HCT116 (cell line): ENCODE measurements around the gene CAPN13. TPM values are rescaled to one million over a fixed set of nuclear protein-coding genes. Genes with fewer than 3 reads are reported as not detected.

ENCODE experiments used
- ATAC-seq: fragments of 200-7000 bp; cut with Tn5 transposase; 2 replicates; pipeline ENCODE4 v1.9.1; 2020; ENCODE audit warnings: mild to moderate bottlenecking, moderate library complexity
- Bru-seq: library from RNA; stranded (reverse); fragments of 400-500 nt; gene quantifications from one replicate; lab custom pipeline; 2021; lab: Mats Ljungman, UMichigan
- BruChase-seq, 2 experiments: library from RNA; stranded (reverse); fragments of 400-500 nt; gene quantifications; one replicate each; lab custom pipeline; 2021; lab: Mats Ljungman, UMichigan
- BruUV-seq: library from RNA; stranded (reverse); fragments of 400-500 nt; replicated peaks from 2 replicates; lab custom pipeline; 2021; lab: Mats Ljungman, UMichigan
- CTCF ChIA-PET: fragments of 300-600 bp; sonication (Branson Sonifier 250); formaldehyde crosslinking; loops from one replicate; lab custom pipeline; 2021; ENCODE audit warnings: antibody characterized with exemption; lab: Charles Lee
- POLR2A ChIA-PET: fragments of 300-600, 350-600 bp; sonication (Branson Sonifier 250); formaldehyde crosslinking; loops from one replicate; lab custom pipeline; 2021; ENCODE audit warnings: antibody characterized with exemption; lab: Charles Lee
- RAD21 ChIA-PET, 2 experiments: fragments of 300-600 bp; sonication (Branson Sonifier 250); formaldehyde crosslinking; loops; one replicate each; lab custom pipeline; 2023; ENCODE audit warnings: low total read pairs in 2 of 2; ENCODE audit not compliant: uncharacterized antibody in 2 of 2, unreplicated experiment in 2 of 2, low non-redundant PET in 1 of 2; lab: Charles Lee
- DNase-seq: peaks from one replicate; pipeline ENCODE4 v3.0.0-alpha.2; 2010; ENCODE audit warnings: low read depth, low spot score
- H2AFZ ChIP-seq: fragments of 200-600 bp; shearing (Covaris generic), sonication (generic); 2 replicates; pipeline ENCODE4 v1.6.1; 2017; ENCODE audit warnings: low read depth, mixed run types, mixed read lengths, antibody characterized with exemption, low read length; ENCODE audit not compliant: poor library complexity, severe bottlenecking
- H3K27ac ChIP-seq: 2 replicates; pipeline ENCODE4 v1.5.1; 2012; ENCODE audit warnings: low read depth, low read length
- H3K27me3 ChIP-seq: fragments of 200-600 bp; sonication (generic); 2 replicates; pipeline ENCODE4 v1.6.1; 2016; ENCODE audit warnings: mixed run types, low read length, mixed read lengths; ENCODE audit not compliant: insufficient read depth
- H3K36me3 ChIP-seq, 2 experiments: fragments of 200-500 bp in 1 of 2; fragments of 200-600 bp in 1 of 2; sonication (Bioruptor generic) in 1 of 2; sonication (generic) in 1 of 2; 2 replicates each; pipeline versions ENCODE4 v1.5.1 to v1.6.1; 2014 to 2016; ENCODE audit warnings: low read length in 2 of 2, inconsistent platforms in 1 of 2, mixed read lengths in 1 of 2, mixed run types in 1 of 2; ENCODE audit not compliant: insufficient read depth in 2 of 2, control insufficient read depth in 1 of 2
- H3K4me1 ChIP-seq, 2 experiments: fragments of 200-600 bp in 1 of 2; sonication (generic) in 1 of 2; 2 replicates each; pipeline versions ENCODE4 v1.5.1 to v1.6.1; 2012 to 2017; ENCODE audit warnings: low read length in 2 of 2, inconsistent platforms in 1 of 2, mild to moderate bottlenecking in 1 of 2, mixed read lengths in 1 of 2, mixed run types in 1 of 2, moderate library complexity in 1 of 2; ENCODE audit not compliant: insufficient read depth in 2 of 2, control insufficient read depth in 1 of 2
- H3K4me2 ChIP-seq: fragments of 200-600 bp; sonication (generic); 2 replicates; pipeline ENCODE4 v1.6.1; 2017; ENCODE audit warnings: mixed run types, low read length, mixed read lengths
- H3K4me3 ChIP-seq, 2 experiments: fragments of 200-600 bp in 1 of 2; sonication (generic) in 1 of 2; replicated peaks in 1 of 2; 2 replicates each; pipeline ENCODE4 v1.5.1; 2011 to 2016; ENCODE audit warnings: low read length in 2 of 2, control low read depth in 1 of 2, low read depth in 1 of 2, mild to moderate bottlenecking in 1 of 2, mixed read lengths in 1 of 2, mixed run types in 1 of 2
- H3K79me2 ChIP-seq: fragments of 200-600 bp; sonication (generic); 2 replicates; pipeline ENCODE4 v1.6.1; 2017; ENCODE audit warnings: mild to moderate bottlenecking, mixed run types, low read length, moderate library complexity, mixed read lengths; ENCODE audit not compliant: insufficient read depth
- H3K9ac ChIP-seq: fragments of 200-600 bp; sonication (generic); 2 replicates; pipeline ENCODE4 v1.6.1; 2016; ENCODE audit warnings: low read length, mixed read lengths
- H3K9me2 ChIP-seq: fragments of 200-600 bp; sonication (generic), shearing (Covaris generic); 2 replicates; pipeline ENCODE4 v1.6.1; 2017; ENCODE audit warnings: mixed run types, mild to moderate bottlenecking, moderate library complexity; ENCODE audit not compliant: insufficient read depth
- H3K9me3 ChIP-seq, 2 experiments: fragments of 200-500 bp in 1 of 2; fragments of 200-600 bp in 1 of 2; sonication (Bioruptor generic) in 1 of 2; sonication (generic) in 1 of 2; 2 replicates each; pipeline ENCODE4 v1.6.1; 2014 to 2017; ENCODE audit warnings: low read length in 2 of 2, mixed read lengths in 2 of 2, inconsistent platforms in 1 of 2, low read depth in 1 of 2, mild to moderate bottlenecking in 1 of 2, mixed run types in 1 of 2, moderate library complexity in 1 of 2; ENCODE audit not compliant: control insufficient read depth in 1 of 2, insufficient read depth in 1 of 2
- H4K20me1 ChIP-seq: fragments of 200-600 bp; sonication (generic), shearing (Covaris generic); 2 replicates; pipeline ENCODE4 v1.6.1; 2017; ENCODE audit warnings: mixed run types, mild to moderate bottlenecking, moderate library complexity; ENCODE audit not compliant: insufficient read depth
- EGR1 ChIP-seq: IDR thresholded peaks from 2 replicates; pipeline ENCODE4 v1.6.1; 2012; ENCODE audit warnings: low read depth
- EZH2 ChIP-seq: fragments of 200-600 bp; sonication (generic); IDR thresholded peaks from 2 replicates; pipeline ENCODE4 v1.6.1; 2017; ENCODE audit warnings: antibody characterized with exemption, mixed run types
- SRF ChIP-seq: IDR thresholded peaks from 2 replicates; pipeline ENCODE4 v1.6.1; 2012; ENCODE audit warnings: low read depth
- YY1 ChIP-seq: IDR thresholded peaks from 2 replicates; pipeline ENCODE4 v1.6.1; 2011; ENCODE audit warnings: low read length, low read depth, moderate library complexity, mild to moderate bottlenecking; ENCODE audit not compliant: insufficient replicate concordance; ENCODE audit errors: extremely low read depth
- intact Hi-C: fragments of 100-400 bp; cut with micrococcal nuclease; formaldehyde crosslinking; loops from 2 replicates; pipeline ENCODE4 v1.10.0; 2022
- long read RNA-seq: library from polyadenylated mRNA; unstranded; transcript quantifications from one replicate; pipeline ENCODE4 v2.0.0, GENCODE V29; 2021; ENCODE audit not compliant: unreplicated experiment
- polyA plus RNA-seq: library from polyadenylated mRNA; unstranded; fragments of >200 nt; gene quantifications from 2 replicates; pipeline ENCODE4 v1.2.1, GENCODE V29; 2012; ENCODE audit warnings: missing spikeins
- total RNA-seq: library from RNA; stranded (reverse); gene quantifications from one replicate; pipeline ENCODE4 v1.2.1, GENCODE V29; 2021; ENCODE audit not compliant: unreplicated experiment
- TF ChIP-seq, protein P1 (sequence below), 3 experiments: fragments of 200-600 bp in 1 of 3; sonication (generic) in 1 of 3; IDR thresholded peaks in 2 of 3; conservative IDR thresholded peaks in 1 of 3; 2 replicates each; pipeline ENCODE4 v1.5.1; 2012 to 2017; ENCODE audit warnings: low read depth in 2 of 3, low read length in 2 of 3, antibody characterized with exemption in 1 of 3, borderline replicate concordance in 1 of 3, control low read depth in 1 of 3, mild to moderate bottlenecking in 1 of 3, mixed read lengths in 1 of 3, mixed run types in 1 of 3, moderate library complexity in 1 of 3; ENCODE audit not compliant: insufficient read depth in 1 of 3

The CAPN13 gene
- 0.25 TPM for total RNA-seq
- 0.16 and 0.17 TPM in 2 replicates for polyA plus RNA-seq
- Bru-seq, nascent RNA: percentile 20 among the genes with signal in this experiment
- percentile 14 among the genes with signal in this experiment for BruChase-seq, experiment 1, labeled RNA remaining after a 6-hour chase
- percentile 19 among the genes with signal in this experiment for BruChase-seq, experiment 2, labeled RNA remaining after a 2-hour chase
- long read RNA-seq: 0 reads

DNA sequence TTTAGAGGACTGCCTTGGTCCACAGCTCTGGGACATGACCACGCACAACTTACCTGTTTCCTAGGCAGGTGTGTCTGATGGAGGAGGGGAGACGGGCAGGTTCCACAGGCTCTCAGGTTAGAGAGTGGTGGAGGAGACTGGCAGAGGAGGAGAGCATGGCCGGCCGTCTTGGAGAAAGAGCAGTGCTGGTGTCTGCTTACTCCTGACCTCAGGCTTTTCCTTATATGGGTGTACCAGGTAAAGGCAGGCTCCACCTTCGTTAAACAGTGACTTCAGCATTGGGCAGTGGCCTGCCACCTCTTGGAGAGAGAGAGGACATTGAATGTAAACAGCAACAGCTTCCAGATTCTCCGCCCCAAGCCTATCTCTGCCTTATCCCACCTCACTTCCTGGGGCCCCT, at the start of gene CAPN13:
Gene CAPN13, minus strand, starts transcription at position 198 of the 400 bp plus-strand sequence. CDS start 20,121 bp downstream, outside the sequence.
- H3K36me3 ChIP-seq: no peaks in the 10 kb centered on the region
- TF ChIP-seq YY1: no peak
- peak; percentile 97 for TF ChIP-seq SRF
- TF ChIP-seq, all 23 proteins: peak for 1
- Histone ChIP-seq H3K9me2 (no peaks in the 10 kb centered on the region), H3K27ac (no peak within 1 kb of the TSS), H3K9ac (no peak within 1 kb of the TSS), H3K4me3 (no peak within 1 kb of the TSS), H3K79me2 (no peaks in the 10 kb centered on the region), H3K9me3 (no peaks in the 10 kb centered on the region), H3K4me1 (peaks cover 0 to 6% of the 10 kb centered on the region in 2 experiments; a peak in 2 of 4 replicates), H3K4me2 (peak within 1 kb of the TSS; percentile 24; the same call in 1 of the 2 replicates), H3K27me3 (peaks cover 17% of the 10 kb centered on the region; the same call in 1 of the 2 replicates), H2AFZ (no peak within 1 kb of the TSS), H4K20me1 (no peaks in the 10 kb centered on the region)
- no TSS peak for BruUV-seq
- intact Hi-C loops: no loop called here
- DNase-seq: peak; percentile 32
- peak; percentile 95 for ATAC-seq
- POLR2A ChIA-PET: no interaction called here
- RAD21 ChIA-PET: no interaction called here
- CTCF ChIA-PET: no interaction called here

- Histone ChIP-seq H3K79me2 (no peaks in the 10 kb centered on the region), H3K4me2 (no peak overlapping the region), H2AFZ (no peak overlapping the region), H3K27ac (no peak overlapping the region), H4K20me1 (no peaks in the 10 kb centered on the region), H3K9ac (no peak overlapping the region), H3K36me3 (no peaks in the 10 kb centered on the region), H3K4me3 (no peak overlapping the region), H3K4me1 (no peaks in the 10 kb centered on the region), H3K9me3 (no peaks in the 10 kb centered on the region), H3K9me2 (no peaks in the 10 kb centered on the region), H3K27me3 (peaks cover 6% of the 10 kb centered on the region; the same call in 1 of the 2 replicates)
- intact Hi-C loops: no loop called here
- ATAC-seq (no peak), DNase-seq (no peak)
- ChIA-PET RAD21 (no interaction called here), POLR2A (no interaction called here), CTCF (no interaction called here)
- BruUV-seq: no TSS peak
- no peak for TF ChIP-seq EZH2
- TF ChIP-seq, protein P1, sequence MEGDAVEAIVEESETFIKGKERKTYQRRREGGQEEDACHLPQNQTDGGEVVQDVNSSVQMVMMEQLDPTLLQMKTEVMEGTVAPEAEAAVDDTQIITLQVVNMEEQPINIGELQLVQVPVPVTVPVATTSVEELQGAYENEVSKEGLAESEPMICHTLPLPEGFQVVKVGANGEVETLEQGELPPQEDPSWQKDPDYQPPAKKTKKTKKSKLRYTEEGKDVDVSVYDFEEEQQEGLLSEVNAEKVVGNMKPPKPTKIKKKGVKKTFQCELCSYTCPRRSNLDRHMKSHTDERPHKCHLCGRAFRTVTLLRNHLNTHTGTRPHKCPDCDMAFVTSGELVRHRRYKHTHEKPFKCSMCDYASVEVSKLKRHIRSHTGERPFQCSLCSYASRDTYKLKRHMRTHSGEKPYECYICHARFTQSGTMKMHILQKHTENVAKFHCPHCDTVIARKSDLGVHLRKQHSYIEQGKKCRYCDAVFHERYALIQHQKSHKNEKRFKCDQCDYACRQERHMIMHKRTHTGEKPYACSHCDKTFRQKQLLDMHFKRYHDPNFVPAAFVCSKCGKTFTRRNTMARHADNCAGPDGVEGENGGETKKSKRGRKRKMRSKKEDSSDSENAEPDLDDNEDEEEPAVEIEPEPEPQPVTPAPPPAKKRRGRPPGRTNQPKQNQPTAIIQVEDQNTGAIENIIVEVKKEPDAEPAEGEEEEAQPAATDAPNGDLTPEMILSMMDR (IDR thresholded peaks at IDR 0.05 in 2 of 3, conservative IDR thresholded peaks at IDR 0.05 in 1 of 3; ENCODE audit: borderline replicate concordance in 1 of 3, insufficient read depth in 1 of 3, low read depth in 2 of 3, low read length in 2 of 3): no peak
- no peak for TF ChIP-seq EGR1
Observed at GRCh38 chr2:30847841-30848240, 40.6 kb upstream of the CAPN13 start.
